Uterus (tissue), 4 donors: ENCODE results near the gene ARL8A. TPM values are rescaled to one million over a fixed set of nuclear protein-coding genes. Genes with fewer than 3 reads are reported as not detected.
A peak's percentile ranks its signal among the peaks of the same experiment; 100 is the strongest.
"Not testable (repeated sequence)": the region's sequence is repeated elsewhere in the genome, so short reads cannot be mapped to it uniquely, and the experiment has no call there.

ENCODE experiments used
- DNase-seq, 2 donors: peaks; one replicate each; pipeline ENCODE4 v3.0.0-alpha.2; 2019 to 2020
- H3K27ac ChIP-seq, 2 donors: fragments of 200-600 bp; sonication (generic); 1 replicate in 1 of 2; 2 replicates in 1 of 2; pipeline ENCODE4 v1.5.1; 2016 to 2018
- H3K27me3 ChIP-seq, 2 donors: fragments of 200-600 bp; sonication (generic); one replicate each; pipeline ENCODE4 v1.5.1; 2018 to 2019; ENCODE audit warnings: control low read depth in 1 of 2
- H3K36me3 ChIP-seq, 2 donors: fragments of 200-600 bp; sonication (generic); one replicate each; pipeline ENCODE4 v1.5.1; 2019; ENCODE audit warnings: control low read depth in 1 of 2
- H3K4me1 ChIP-seq, 2 donors: fragments of 200-600 bp; sonication (generic); one replicate each; pipeline ENCODE4 v1.5.1; 2018 to 2019; ENCODE audit warnings: control low read depth in 1 of 2
- H3K4me3 ChIP-seq, 2 donors: fragments of 200-600 bp; sonication (generic); 1 replicate in 1 of 2; 2 replicates in 1 of 2; pipeline ENCODE4 v1.5.1; 2018 to 2019; ENCODE audit warnings: mild to moderate bottlenecking in 1 of 2
- H3K9me3 ChIP-seq, 2 donors: fragments of 200-600 bp; sonication (generic); one replicate each; pipeline ENCODE4 v1.5.1; 2019; ENCODE audit warnings: control low read depth in 1 of 2
- CTCF ChIP-seq, 4 experiments: fragments of 200-600 bp in 2 of 4; fragments of 450-650 bp in 2 of 4; sonication (generic) in 2 of 4; IDR thresholded peaks; one replicate each; pipeline ENCODE4 v1.5.1; 2016 to 2019; ENCODE audit warnings: antibody characterized with exemption in 4 of 4, mild to moderate bottlenecking in 2 of 4, moderate library complexity in 1 of 4
- POLR2A ChIP-seq, 2 donors: fragments of 450-650 bp; IDR thresholded peaks; one replicate each; pipeline ENCODE4 v1.6.1; 2016; ENCODE audit warnings: antibody characterized with exemption in 2 of 2, mild to moderate bottlenecking in 1 of 2, moderate library complexity in 1 of 2
- intact Hi-C: fragments of 100-400 bp; cut with DNase I; formaldehyde crosslinking; loops from one replicate; pipeline ENCODE4 v1.15.1; 2023; ENCODE audit warnings: low total_unique reads
- total RNA-seq, 4 donors: library from RNA; depleted of rRNA in 3 of 4; stranded (reverse); fragments of >200 nt in 3 of 4; gene quantifications; one replicate each; pipeline versions ENCODE4 v1.1.0 to v1.2.4, GENCODE V29; 2014 to 2023
- donor health status: DM: yes; HTN: yes; CAD: no.

ARL8A gene
- total RNA-seq, 4 donors from 2014 or later: 4.6 to 86.2 (median 18.7) TPM

GRCh38 chr1:202145068-202145743 lies 669 bp upstream of the ARL8A start:
- no peak for DNase-seq
- H3K36me3 ChIP-seq: no peaks in the 10 kb centered on the region
- intact Hi-C loops: no loop called here
- no peaks in the 10 kb centered on the region for H3K27me3 ChIP-seq
- TF ChIP-seq CTCF (IDR thresholded peaks at IDR 0.05) (peak in 1 of 4 experiments; percentile 1), POLR2A (IDR thresholded peaks at IDR 0.05) (no peak)
- H3K27ac ChIP-seq: peak overlapping the region; percentile 90 to 94
- no peaks in the 10 kb centered on the region for H3K9me3 ChIP-seq
- H3K4me1 ChIP-seq: peaks cover 0 to 10% of the 10 kb centered on the region in 2 donors
- H3K4me3 ChIP-seq: peak overlapping the region; percentile 81 to 99

- intact Hi-C loops: no loop called here
- H3K9me3 ChIP-seq: no peaks in the 10 kb centered on the region
- H3K4me3 ChIP-seq: peak overlapping the region; percentile 81 to 99
- no peaks in the 10 kb centered on the region for H3K36me3 ChIP-seq
- no peaks in the 10 kb centered on the region for H3K27me3 ChIP-seq
- peak overlapping the region; percentile 90 to 94 for H3K27ac ChIP-seq
- peaks cover 0 to 10% of the 10 kb centered on the region in 2 donors for H3K4me1 ChIP-seq
- peak in 1 of 2 donors; percentile 51 for DNase-seq
- no peak for TF ChIP-seq POLR2A (IDR thresholded peaks at IDR 0.05)
- no peak for TF ChIP-seq CTCF (IDR thresholded peaks at IDR 0.05)
These were observed 652 bp downstream of the ARL8A start for GRCh38 chr1:202143768-202144401.

GRCh38 chr1:202143011-202143767 lies 1.3 kb downstream of the ARL8A start:
- no peaks in the 10 kb centered on the region for H3K9me3 ChIP-seq
- peak overlapping the region; percentile 81 to 99 for H3K4me3 ChIP-seq
- H3K36me3 ChIP-seq: no peaks in the 10 kb centered on the region
- peak in 1 of 2 donors; percentile 63 for DNase-seq
- H3K27me3 ChIP-seq: no peaks in the 10 kb centered on the region
- intact Hi-C loops: no loop called here
- TF ChIP-seq POLR2A (IDR thresholded peaks at IDR 0.05): no peak
- no peak for TF ChIP-seq CTCF (IDR thresholded peaks at IDR 0.05)
- H3K27ac ChIP-seq: peak overlapping the region; percentile 90 to 94
- H3K4me1 ChIP-seq: peaks cover 0 to 10% of the 10 kb centered on the region in 2 donors

GRCh38 chr1:202141468-202141867 lies 3.1 kb downstream of the ARL8A start:
- H3K36me3 ChIP-seq, H3K27ac ChIP-seq, H3K27me3 ChIP-seq, DNase-seq, intact Hi-C loops, H3K4me3 ChIP-seq, H3K9me3 ChIP-seq: not testable (repeated sequence)
- peaks cover 0 to 10% of the 10 kb centered on the region in 2 donors for H3K4me1 ChIP-seq

- intact Hi-C loops: no loop called here
- no peaks in the 10 kb centered on the region for H3K27me3 ChIP-seq
- TF ChIP-seq CTCF (IDR thresholded peaks at IDR 0.05): no peak
- TF ChIP-seq POLR2A (IDR thresholded peaks at IDR 0.05): no peak
- H3K4me1 ChIP-seq: peaks cover 0 to 10% of the 10 kb centered on the region in 2 donors
- no peaks in the 10 kb centered on the region for H3K9me3 ChIP-seq
- H3K4me3 ChIP-seq: no peak overlapping the region
- H3K36me3 ChIP-seq: no peaks in the 10 kb centered on the region
- H3K27ac ChIP-seq: no peak overlapping the region
- DNase-seq: no peak
These were observed 3.7 kb downstream of the ARL8A start for GRCh38 chr1:202140833-202141232.
